Fibroblast of the aortic adventitia (primary cell): ENCODE measurements around the gene ABLIM1. TPM values are rescaled to one million over a fixed set of nuclear protein-coding genes. Genes with fewer than 3 reads are reported as not detected.

Experiments used
- DNase-seq: peaks from one replicate; pipeline ENCODE4 v3.0.0-alpha.2; 2010; ENCODE audit warnings: low read depth
- H3K4me3 ChIP-seq: 2 replicates; pipeline ENCODE4 v1.5.1; 2011; ENCODE audit warnings: low read depth, mild to moderate bottlenecking, control low read depth, low read length, moderate library complexity
- CTCF ChIP-seq: IDR thresholded peaks from 2 replicates; pipeline ENCODE4 v1.5.1; 2011; ENCODE audit warnings: mild to moderate bottlenecking, low read length, control low read depth, inconsistent platforms; ENCODE audit not compliant: insufficient read depth
- total RNA-seq: library from RNA; depleted of rRNA; stranded (reverse); fragments of >200 nt; gene quantifications from 2 replicates; pipeline ENCODE4 v1.2.3, GENCODE V29; 2012; ENCODE audit warnings: low replicate concordance

Gene ABLIM1
- total RNA-seq, 1 donor = 36.1 TPM

- peak overlapping the region; percentile 56 for H3K4me3 ChIP-seq
- peak; percentile 75 for DNase-seq
- TF ChIP-seq CTCF = no peak
Observed at GRCh38 chr10:114526504-114527238, 131.4 kb downstream of the ABLIM1 start.

GRCh38 chr10:114526126-114526503 lies 132.0 kb downstream of the ABLIM1 start:
- no peak for TF ChIP-seq CTCF
- no peak for DNase-seq
- H3K4me3 ChIP-seq = peak overlapping the region; percentile 56

- H3K4me3 ChIP-seq = no peak overlapping the region
- peak; percentile 14 for DNase-seq
- no peak for TF ChIP-seq CTCF
Observed at GRCh38 chr10:114525368-114525949, 132.6 kb downstream of the ABLIM1 start.

GRCh38 chr10:114523876-114524275 lies 134.2 kb downstream of the ABLIM1 start:
- no peak overlapping the region for H3K4me3 ChIP-seq
- DNase-seq = no peak
- TF ChIP-seq CTCF = no peak

- no peak for TF ChIP-seq CTCF
- no peak for DNase-seq
Observed at GRCh38 chr10:114521255-114521654, 136.8 kb downstream of the ABLIM1 start.

GRCh38 chr10:114520453-114520852 lies 137.6 kb downstream of the ABLIM1 start:
- no peak overlapping the region for H3K4me3 ChIP-seq
- DNase-seq = peak; percentile 86
- no peak for TF ChIP-seq CTCF

More at GRCh38 chr10:114521255-114521654, 136.8 kb downstream of the ABLIM1 start:
- no peak overlapping the region for H3K4me3 ChIP-seq
